OCI-LY1 (cell line): ENCODE data around the gene METTL9.

Source experiments
- EZH2 ChIP-seq: fragments of 200-600 bp; sonication (generic), shearing (Covaris generic); IDR thresholded peaks from 2 replicates; pipeline ENCODE4 v1.8.0; 2017; ENCODE audit warnings: borderline replicate concordance, mixed run types, mild to moderate bottlenecking, antibody characterized with exemption, low read length, moderate library complexity, mixed read lengths
- TF ChIP-seq, protein P1 (sequence below): fragments of 200-600 bp; sonication (generic), shearing (Covaris generic); IDR thresholded peaks from 2 replicates; pipeline ENCODE4 v1.5.1; 2017; ENCODE audit warnings: mild to moderate bottlenecking, antibody characterized with exemption, low read length, moderate library complexity, mixed read lengths

DNA sequence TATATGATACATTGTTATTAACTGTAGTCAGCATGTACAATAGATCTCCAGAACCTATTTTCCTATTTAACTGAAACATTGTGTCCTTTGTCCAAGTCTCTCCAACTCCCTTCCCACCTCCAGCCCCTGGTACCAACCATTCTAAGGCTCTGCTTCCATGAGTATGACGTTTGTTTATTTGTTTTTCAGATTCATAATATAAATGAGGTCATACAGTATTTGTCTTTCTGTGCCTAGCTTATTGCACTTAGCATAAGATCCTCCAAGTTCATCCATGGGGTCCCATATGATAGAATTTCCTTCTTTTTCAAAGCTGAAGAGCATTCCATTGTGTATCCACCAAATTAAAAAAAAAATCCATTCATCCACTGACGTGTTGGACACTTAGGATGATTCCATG, 103.8 kb downstream of the METTL9 start:
- TF ChIP-seq, protein P1, sequence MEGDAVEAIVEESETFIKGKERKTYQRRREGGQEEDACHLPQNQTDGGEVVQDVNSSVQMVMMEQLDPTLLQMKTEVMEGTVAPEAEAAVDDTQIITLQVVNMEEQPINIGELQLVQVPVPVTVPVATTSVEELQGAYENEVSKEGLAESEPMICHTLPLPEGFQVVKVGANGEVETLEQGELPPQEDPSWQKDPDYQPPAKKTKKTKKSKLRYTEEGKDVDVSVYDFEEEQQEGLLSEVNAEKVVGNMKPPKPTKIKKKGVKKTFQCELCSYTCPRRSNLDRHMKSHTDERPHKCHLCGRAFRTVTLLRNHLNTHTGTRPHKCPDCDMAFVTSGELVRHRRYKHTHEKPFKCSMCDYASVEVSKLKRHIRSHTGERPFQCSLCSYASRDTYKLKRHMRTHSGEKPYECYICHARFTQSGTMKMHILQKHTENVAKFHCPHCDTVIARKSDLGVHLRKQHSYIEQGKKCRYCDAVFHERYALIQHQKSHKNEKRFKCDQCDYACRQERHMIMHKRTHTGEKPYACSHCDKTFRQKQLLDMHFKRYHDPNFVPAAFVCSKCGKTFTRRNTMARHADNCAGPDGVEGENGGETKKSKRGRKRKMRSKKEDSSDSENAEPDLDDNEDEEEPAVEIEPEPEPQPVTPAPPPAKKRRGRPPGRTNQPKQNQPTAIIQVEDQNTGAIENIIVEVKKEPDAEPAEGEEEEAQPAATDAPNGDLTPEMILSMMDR: no peak
- TF ChIP-seq EZH2: no peak
